Measurements from ENCODE around the gene OR5K3. TPM values are rescaled to one million over a fixed set of nuclear protein-coding genes. Genes with fewer than 3 reads are reported as not detected.

Gene OR5K3
- total RNA-seq, 1 donor from 2014 or later = not detected

DNA sequence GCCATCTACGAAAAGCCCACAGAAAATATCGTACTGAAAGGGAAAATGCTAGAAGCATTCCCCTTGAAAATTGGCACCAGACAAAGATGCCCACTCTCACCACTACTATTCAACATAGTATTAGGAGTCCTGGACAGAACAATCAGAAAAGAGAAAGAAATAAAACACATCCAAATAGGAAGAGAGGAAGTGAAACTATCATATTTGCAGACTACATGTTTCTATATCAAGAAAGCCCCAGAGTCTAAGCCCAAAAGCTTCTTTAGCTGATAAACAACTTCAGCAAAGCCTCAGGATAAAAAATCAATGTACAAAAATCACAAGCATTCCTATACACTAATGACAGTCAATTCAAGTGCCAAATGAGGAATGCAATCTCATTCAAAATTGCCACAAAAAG, 15.6 kb downstream of the OR5K3 start:
- no peak for DNase-seq (ENCODE audit: extremely low spot score, unreplicated experiment)
- Mint-ChIP-seq H3K4me3 (ENCODE audit: unreplicated experiment) (no peak overlapping the region), H3K4me1 (ENCODE audit: unreplicated experiment) (no peaks in the 10 kb centered on the region), H3K36me3 (ENCODE audit: unreplicated experiment) (no peaks in the 10 kb centered on the region), H3K9me3 (ENCODE audit: unreplicated experiment) (peaks cover 36% of the 10 kb centered on the region), H3K27me3 (ENCODE audit: unreplicated experiment) (no peaks in the 10 kb centered on the region), H3K27ac (ENCODE audit: unreplicated experiment) (no peak overlapping the region)
- TF ChIP-seq, protein P1, sequence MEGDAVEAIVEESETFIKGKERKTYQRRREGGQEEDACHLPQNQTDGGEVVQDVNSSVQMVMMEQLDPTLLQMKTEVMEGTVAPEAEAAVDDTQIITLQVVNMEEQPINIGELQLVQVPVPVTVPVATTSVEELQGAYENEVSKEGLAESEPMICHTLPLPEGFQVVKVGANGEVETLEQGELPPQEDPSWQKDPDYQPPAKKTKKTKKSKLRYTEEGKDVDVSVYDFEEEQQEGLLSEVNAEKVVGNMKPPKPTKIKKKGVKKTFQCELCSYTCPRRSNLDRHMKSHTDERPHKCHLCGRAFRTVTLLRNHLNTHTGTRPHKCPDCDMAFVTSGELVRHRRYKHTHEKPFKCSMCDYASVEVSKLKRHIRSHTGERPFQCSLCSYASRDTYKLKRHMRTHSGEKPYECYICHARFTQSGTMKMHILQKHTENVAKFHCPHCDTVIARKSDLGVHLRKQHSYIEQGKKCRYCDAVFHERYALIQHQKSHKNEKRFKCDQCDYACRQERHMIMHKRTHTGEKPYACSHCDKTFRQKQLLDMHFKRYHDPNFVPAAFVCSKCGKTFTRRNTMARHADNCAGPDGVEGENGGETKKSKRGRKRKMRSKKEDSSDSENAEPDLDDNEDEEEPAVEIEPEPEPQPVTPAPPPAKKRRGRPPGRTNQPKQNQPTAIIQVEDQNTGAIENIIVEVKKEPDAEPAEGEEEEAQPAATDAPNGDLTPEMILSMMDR (IDR thresholded peaks at IDR 0.05) = no peak

DNA sequence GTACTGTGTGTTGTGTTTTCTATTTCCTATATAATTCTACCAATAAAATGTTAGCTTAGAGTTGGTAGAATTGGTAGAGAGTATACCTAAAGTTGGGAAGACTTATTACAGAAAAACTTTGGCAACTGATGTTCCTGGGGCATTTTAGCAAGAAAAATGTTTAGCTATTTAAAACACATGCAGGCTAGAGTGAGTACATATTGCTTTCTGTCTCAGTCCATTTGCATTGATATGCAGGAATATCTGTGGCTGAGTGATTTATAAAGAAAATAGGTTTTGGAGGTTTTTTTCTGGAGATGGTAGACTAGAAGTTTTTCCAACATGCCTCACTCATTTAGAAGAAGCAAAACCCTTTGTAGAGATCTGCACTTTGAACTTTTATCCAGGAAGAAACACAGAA, 42.1 kb downstream of the OR5K3 start:
- no peak overlapping the region for H3K4me3 Mint-ChIP-seq (ENCODE audit: unreplicated experiment)
- H3K4me1 Mint-ChIP-seq (ENCODE audit: unreplicated experiment) = no peaks in the 10 kb centered on the region
- peaks cover 21% of the 10 kb centered on the region for H3K9me3 Mint-ChIP-seq (ENCODE audit: unreplicated experiment)
- H3K36me3 Mint-ChIP-seq (ENCODE audit: unreplicated experiment) = no peaks in the 10 kb centered on the region
- DNase-seq (ENCODE audit: extremely low spot score, unreplicated experiment) = no peak
- TF ChIP-seq, protein P1 (IDR thresholded peaks at IDR 0.05) = no peak
- no peaks in the 10 kb centered on the region for H3K27me3 Mint-ChIP-seq (ENCODE audit: unreplicated experiment)
- H3K27ac Mint-ChIP-seq (ENCODE audit: unreplicated experiment) = no peak overlapping the region

DNA sequence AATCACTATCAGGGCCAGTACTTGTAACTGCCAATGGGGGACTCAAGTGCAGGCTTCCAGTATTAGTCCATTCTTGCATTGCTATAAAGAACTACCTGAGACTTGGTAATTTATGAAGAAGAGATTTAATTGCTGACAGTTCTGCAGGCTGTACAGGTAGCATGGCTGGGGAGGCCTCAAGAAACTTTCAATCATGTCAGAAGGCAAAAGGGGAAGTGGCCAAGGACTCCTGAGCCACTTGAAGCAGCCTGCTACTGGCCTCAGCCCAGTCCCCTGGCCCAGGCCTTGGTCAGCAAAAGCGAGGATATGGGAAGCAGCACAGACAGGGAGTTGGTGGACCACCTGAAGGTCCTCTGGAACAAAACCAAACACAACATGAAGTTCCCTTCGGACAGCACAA, 43.3 kb downstream of the OR5K3 start:
- Mint-ChIP-seq H3K27me3 (ENCODE audit: unreplicated experiment) (peaks cover 4% of the 10 kb centered on the region), H3K27ac (ENCODE audit: unreplicated experiment) (no peak overlapping the region), H3K9me3 (ENCODE audit: unreplicated experiment) (peaks cover 21% of the 10 kb centered on the region), H3K4me3 (ENCODE audit: unreplicated experiment) (no peak overlapping the region), H3K36me3 (ENCODE audit: unreplicated experiment) (no peaks in the 10 kb centered on the region), H3K4me1 (ENCODE audit: unreplicated experiment) (no peaks in the 10 kb centered on the region)
- TF ChIP-seq, protein P1 (IDR thresholded peaks at IDR 0.05) = no peak
- DNase-seq (ENCODE audit: extremely low spot score, unreplicated experiment) = no peak

DNA sequence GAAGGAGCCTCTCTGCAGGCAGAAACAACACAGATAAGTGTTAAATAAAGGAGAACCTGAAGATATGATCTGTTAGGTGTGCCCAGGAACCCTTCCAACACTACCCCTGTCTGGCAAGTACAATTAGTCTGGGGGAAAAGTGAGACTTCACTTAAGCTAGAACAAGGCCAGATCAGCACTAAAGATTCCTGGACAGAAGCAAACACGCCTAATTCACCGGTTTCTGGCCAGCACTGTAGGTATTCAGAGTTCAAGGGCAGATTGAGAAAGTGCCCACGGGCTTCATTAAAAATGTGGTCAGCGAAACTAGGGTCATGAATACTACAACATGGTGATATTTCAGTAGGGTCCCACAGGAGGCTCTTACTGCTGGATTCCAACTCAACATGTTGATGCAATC, 43.9 kb downstream of the OR5K3 start:
- no peak for DNase-seq (ENCODE audit: extremely low spot score, unreplicated experiment)
- TF ChIP-seq, protein P1 (IDR thresholded peaks at IDR 0.05) = no peak
- no peaks in the 10 kb centered on the region for H3K4me1 Mint-ChIP-seq (ENCODE audit: unreplicated experiment)
- H3K27ac Mint-ChIP-seq (ENCODE audit: unreplicated experiment) = no peak overlapping the region
- peaks cover 16% of the 10 kb centered on the region for H3K9me3 Mint-ChIP-seq (ENCODE audit: unreplicated experiment)
- H3K27me3 Mint-ChIP-seq (ENCODE audit: unreplicated experiment) = peaks cover 4% of the 10 kb centered on the region
- no peak overlapping the region for H3K4me3 Mint-ChIP-seq (ENCODE audit: unreplicated experiment)
- H3K36me3 Mint-ChIP-seq (ENCODE audit: unreplicated experiment) = no peaks in the 10 kb centered on the region

DNA sequence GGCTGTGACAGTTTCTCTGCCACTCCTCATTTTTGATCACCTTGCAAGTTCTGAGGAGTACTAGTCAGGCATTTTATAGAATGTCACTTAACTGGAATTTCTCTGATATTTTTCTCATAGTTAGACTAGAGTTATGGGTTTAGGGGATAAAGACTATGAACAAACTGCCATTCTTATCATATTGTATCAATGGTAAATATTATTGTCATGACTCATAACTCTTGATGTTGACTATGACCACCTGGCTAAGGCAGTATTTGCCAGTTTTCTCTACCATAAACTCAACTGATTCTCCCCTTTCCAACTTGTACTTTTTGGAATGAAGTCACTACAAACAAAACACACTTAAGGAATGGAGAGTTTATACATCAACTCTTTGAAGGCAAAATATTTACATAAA, 49.8 kb downstream of the OR5K3 start:
- Mint-ChIP-seq H3K27ac (ENCODE audit: unreplicated experiment) (no peak overlapping the region), H3K9me3 (ENCODE audit: unreplicated experiment) (no peaks in the 10 kb centered on the region), H3K27me3 (ENCODE audit: unreplicated experiment) (peaks cover 21% of the 10 kb centered on the region), H3K4me1 (ENCODE audit: unreplicated experiment) (no peaks in the 10 kb centered on the region), H3K36me3 (ENCODE audit: unreplicated experiment) (no peaks in the 10 kb centered on the region), H3K4me3 (ENCODE audit: unreplicated experiment) (no peak overlapping the region)
- no peak for DNase-seq (ENCODE audit: extremely low spot score, unreplicated experiment)
- TF ChIP-seq, protein P1 (IDR thresholded peaks at IDR 0.05) = no peak

Other genes starting within 250 kb of the OR5K3 start
- gene OR5H14, start 243.2 kb upstream of the OR5K3 start, total RNA-seq = not detected in 2 replicates
- gene OR5H15, start 224.0 kb upstream of the OR5K3 start, total RNA-seq = not detected in 2 replicates
- not detected in 2 replicates for gene OR5H6, start 126.4 kb upstream of the OR5K3 start, total RNA-seq
- not detected in 2 replicates for gene OR5H2, start 108.2 kb upstream of the OR5K3 start, total RNA-seq
- not detected in 2 replicates for gene OR5K4, start 36.8 kb upstream of the OR5K3 start, total RNA-seq
- not detected in 2 replicates for gene OR5K1, start 72.5 kb downstream of the OR5K3 start, total RNA-seq
- not detected in 2 replicates for gene OR5K2, start 107.0 kb downstream of the OR5K3 start, total RNA-seq
- gene CLDND1, start 132.2 kb downstream of the OR5K3 start, total RNA-seq = 85.3 and 93.2 TPM in 2 replicates
- not detected in 2 replicates for gene GPR15, start 141.3 kb downstream of the OR5K3 start, total RNA-seq
- gene CPOX, start 202.9 kb downstream of the OR5K3 start, total RNA-seq = 17.4 and 19.3 TPM in 2 replicates

Data from osteocyte (in vitro differentiated cells).